SKM-1 treated with dmso at 0.1 percent for 144 hours (cell line): ENCODE data around the gene RAP1B.

Experiments
- DNase-seq: peaks from one replicate; lab custom pipeline; 2025; ENCODE audit not compliant: unreplicated experiment; lab: John Stamatoyannopoulos, UW

The RAP1B gene

DNA sequence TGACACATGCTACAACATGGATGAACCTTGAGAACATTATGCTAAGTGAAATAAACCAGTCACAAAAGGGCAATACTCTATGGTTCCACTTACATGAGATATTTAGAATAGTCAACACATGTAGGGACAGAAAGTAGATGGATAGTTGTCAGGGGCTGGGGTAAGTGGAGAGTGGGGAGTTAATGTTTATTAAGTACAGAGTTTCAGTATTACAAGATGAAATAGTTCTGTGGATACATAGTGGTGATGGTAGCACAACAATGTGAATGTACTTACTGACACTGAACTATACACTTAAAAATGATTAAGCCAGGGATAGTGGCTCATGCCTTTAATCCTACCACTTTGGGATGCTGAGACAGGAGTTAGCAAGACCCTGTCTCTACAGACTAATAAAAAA is 84.8 kb downstream of the RAP1B start:
- DNase-seq = no peak

DNA sequence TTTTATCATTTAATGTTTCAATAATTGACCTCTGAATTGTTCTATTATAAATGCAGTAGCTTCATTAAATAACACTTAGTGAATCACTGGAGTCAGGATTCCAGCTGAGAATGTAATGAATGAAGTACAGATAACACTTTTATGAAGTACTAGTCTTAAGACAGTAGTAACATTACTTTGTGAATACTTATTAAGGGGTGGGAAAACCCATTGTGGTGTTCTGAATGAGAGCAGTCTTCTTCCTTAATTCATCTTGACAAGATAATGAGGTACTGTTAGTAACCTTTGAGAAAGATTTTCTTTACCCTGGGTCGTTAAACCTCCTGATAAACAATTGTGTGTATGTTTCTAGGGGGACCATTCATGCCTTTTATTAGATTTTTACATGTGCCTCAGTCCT is 88.8 kb downstream of the RAP1B start:
- no peak for DNase-seq
